Inferior parietal cortex (tissue), 1 donor: Measurements from ENCODE around the gene CACNA1H.
A peak's percentile ranks its signal among the peaks of the same experiment; 100 is the strongest.

ENCODE experiments used
- DNase-seq: peaks from one replicate; pipeline ENCODE4 v3.0.0-alpha.2; 2016; ENCODE audit errors: extremely low spot score

CACNA1H gene

GRCh38 chr16:1152651-1153259, at the start of gene CACNA1H:
CACNA1H (plus strand) TSS chr16:1153106; CDS start chr16:1153738, 632 bp downstream.
- DNase-seq, result no peak

- no peak for DNase-seq
These were observed 49.3 kb upstream of the CACNA1H start for GRCh38 chr16:1103636-1103980.

GRCh38 chr16:1105888-1106620, 46.9 kb upstream of the CACNA1H start:
- DNase-seq, result peak; percentile 47

GRCh38 chr16:1106659-1107058, 46.2 kb upstream of the CACNA1H start:
- DNase-seq, result no peak

- DNase-seq, result no peak
These were observed 45.8 kb upstream of the CACNA1H start for GRCh38 chr16:1107141-1107540.

- DNase-seq, result no peak
These were observed 45.2 kb upstream of the CACNA1H start for GRCh38 chr16:1107731-1108130.

GRCh38 chr16:1108299-1109252, 44.3 kb upstream of the CACNA1H start:
- DNase-seq, result peak; percentile 4

GRCh38 chr16:1109648-1110047, 43.3 kb upstream of the CACNA1H start:
- no peak for DNase-seq

GRCh38 chr16:1112506-1113184, 40.3 kb upstream of the CACNA1H start:
- DNase-seq, result no peak

GRCh38 chr16:1113489-1113888, 39.4 kb upstream of the CACNA1H start:
- DNase-seq, result no peak

GRCh38 chr16:1113889-1114526, 38.9 kb upstream of the CACNA1H start:
- DNase-seq, result no peak

GRCh38 chr16:1116693-1117077, 36.2 kb upstream of the CACNA1H start:
- no peak for DNase-seq

- DNase-seq, result no peak
These were observed 35.6 kb upstream of the CACNA1H start for GRCh38 chr16:1117176-1117900.

- DNase-seq, result no peak
These were observed 35.0 kb upstream of the CACNA1H start for GRCh38 chr16:1117926-1118325.

GRCh38 chr16:1119129-1119528, 33.8 kb upstream of the CACNA1H start:
- DNase-seq, result no peak

- DNase-seq, result no peak
These were observed 32.9 kb upstream of the CACNA1H start for GRCh38 chr16:1119766-1120576.

GRCh38 chr16:1120577-1120941, 32.3 kb upstream of the CACNA1H start:
- no peak for DNase-seq

- no peak for DNase-seq
These were observed 31.9 kb upstream of the CACNA1H start for GRCh38 chr16:1121009-1121408.

- DNase-seq, result no peak
These were observed 31.1 kb upstream of the CACNA1H start for GRCh38 chr16:1121601-1122397.
